ENCODE measurements around the gene FMR1.

Gene FMR1

DNA sequence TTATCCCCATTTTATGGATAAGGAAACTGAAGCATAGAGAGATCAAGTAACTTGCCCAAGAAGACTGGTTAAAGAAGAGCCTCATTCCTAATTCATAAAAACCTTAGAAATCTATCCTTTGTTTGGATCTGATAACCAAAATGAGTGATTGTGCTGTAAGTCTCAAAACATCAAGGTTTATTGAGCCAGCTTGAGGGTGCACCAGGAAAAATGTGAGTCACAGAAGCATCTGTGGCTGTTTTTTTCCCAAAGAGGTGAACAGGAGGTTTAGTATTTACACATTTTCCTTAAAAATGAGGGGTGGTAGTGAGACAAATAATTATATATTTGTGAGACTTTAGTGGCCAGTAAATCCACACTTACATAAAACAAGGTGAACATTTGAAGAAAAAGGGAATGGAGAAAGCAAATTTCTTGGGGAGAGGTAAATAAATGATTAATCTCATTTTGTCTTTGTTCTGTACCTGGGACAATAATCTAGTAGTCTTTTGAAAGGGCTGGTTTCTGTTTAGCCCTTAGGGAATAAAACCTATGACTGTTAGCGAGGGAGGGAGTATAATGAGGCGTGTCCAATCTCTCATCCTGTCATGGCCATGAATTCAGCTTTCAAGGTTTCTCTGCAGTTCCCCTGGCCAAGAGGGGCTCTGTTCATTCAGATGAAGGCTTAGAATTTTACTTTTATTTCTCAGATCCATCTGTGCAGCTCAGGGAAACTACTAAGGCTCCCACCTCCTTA is 12.2 kb upstream of the FMR1 start:
- no peak overlapping the region for H3K4me3 ChIP-seq (ENCODE audit: low read depth, low read length)
- TF ChIP-seq CTCF (IDR thresholded peaks at IDR 0.05; ENCODE audit: low read depth, low read length, missing control alignments) = no peak
- H3K27ac ChIP-seq = no peak overlapping the region
- in situ Hi-C loops (cut with HindIII; ENCODE audit: low pct_ligation_motif_present, low sequenced_read_pairs) = no loop called here
- no peaks in the 10 kb centered on the region for H3K36me3 ChIP-seq (replicated peaks)
- H3K27me3 ChIP-seq (replicated peaks) = no peaks in the 10 kb centered on the region
- DNase-seq = no peak

GRCh38 chrX:147900349-147900748 is 11.4 kb upstream of the FMR1 start:
- Histone ChIP-seq H3K4me3 (ENCODE audit: low read depth, low read length) (no peak overlapping the region), H3K27ac (no peak overlapping the region), H3K36me3 (replicated peaks) (no peaks in the 10 kb centered on the region), H3K27me3 (replicated peaks) (no peaks in the 10 kb centered on the region)
- in situ Hi-C loops (cut with HindIII; ENCODE audit: low pct_ligation_motif_present, low sequenced_read_pairs) = no loop called here
- DNase-seq = no peak
- no peak for TF ChIP-seq CTCF (IDR thresholded peaks at IDR 0.05; ENCODE audit: low read depth, low read length, missing control alignments)

DNA sequence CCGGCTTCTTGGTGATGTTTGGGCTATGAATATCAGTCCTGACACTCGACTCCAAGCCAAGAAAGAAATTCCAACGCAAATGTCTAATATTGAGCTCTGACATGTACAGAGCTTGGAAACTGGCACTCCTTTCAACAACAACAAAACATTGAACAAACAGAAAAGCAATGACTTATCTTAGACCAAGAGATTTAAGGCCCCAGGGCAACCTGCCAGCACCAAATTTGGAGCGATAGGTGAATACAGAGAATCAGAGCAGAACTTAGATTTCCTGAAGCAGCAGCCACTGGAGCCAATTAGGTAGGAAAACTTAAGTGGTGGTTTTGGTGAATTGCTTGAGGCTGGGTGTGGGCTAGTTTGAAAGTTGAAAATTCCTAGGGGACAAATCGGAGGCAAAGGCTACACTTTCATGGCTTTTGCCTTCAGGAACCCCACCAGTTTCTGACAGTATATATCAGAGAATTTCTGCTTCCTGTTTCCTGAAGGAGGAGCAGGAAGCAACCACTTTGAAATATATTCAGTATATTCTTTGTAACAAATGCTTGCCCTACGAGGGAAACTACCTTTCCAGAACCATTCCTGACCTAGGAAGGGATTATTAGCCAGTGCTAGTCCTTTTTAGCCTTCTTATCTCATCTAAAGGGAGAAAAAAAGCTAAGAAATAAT is 10.1 kb upstream of the FMR1 start:
- Histone ChIP-seq H3K27ac (no peak overlapping the region), H3K36me3 (replicated peaks) (no peaks in the 10 kb centered on the region), H3K27me3 (replicated peaks) (no peaks in the 10 kb centered on the region), H3K4me3 (ENCODE audit: low read depth, low read length) (no peak overlapping the region)
- DNase-seq = no peak
- in situ Hi-C loops (cut with HindIII; ENCODE audit: low pct_ligation_motif_present, low sequenced_read_pairs) = no loop called here
- no peak for TF ChIP-seq CTCF (IDR thresholded peaks at IDR 0.05; ENCODE audit: low read depth, low read length, missing control alignments)

GRCh38 chrX:147902270-147902669 is 9.4 kb upstream of the FMR1 start:
- Histone ChIP-seq H3K4me3 (ENCODE audit: low read depth, low read length) (no peak overlapping the region), H3K27me3 (replicated peaks) (no peaks in the 10 kb centered on the region), H3K27ac (no peak overlapping the region), H3K36me3 (replicated peaks) (no peaks in the 10 kb centered on the region)
- no peak for DNase-seq
- in situ Hi-C loops (cut with HindIII; ENCODE audit: low pct_ligation_motif_present, low sequenced_read_pairs) = no loop called here
- TF ChIP-seq CTCF (IDR thresholded peaks at IDR 0.05; ENCODE audit: low read depth, low read length, missing control alignments) = no peak

DNA sequence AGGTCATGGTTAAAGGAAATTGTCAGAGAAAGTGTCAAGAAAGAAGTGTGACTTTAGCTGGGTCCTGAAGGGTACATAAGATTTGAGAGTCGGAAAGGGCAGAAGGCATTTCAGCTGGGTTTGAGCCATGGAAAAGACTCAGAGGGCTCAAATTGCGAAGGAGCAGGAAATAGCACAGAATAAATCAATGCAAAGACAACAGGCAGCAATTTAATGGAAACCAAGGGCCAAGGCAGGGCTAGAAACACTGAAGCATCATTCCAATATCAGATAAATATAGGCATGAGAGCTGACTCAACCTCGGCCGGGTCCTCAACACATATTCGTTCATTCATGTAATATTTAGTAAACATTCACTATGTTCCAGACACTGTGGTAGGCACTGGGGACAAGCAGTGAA is 3.6 kb upstream of the FMR1 start:
- in situ Hi-C loops (cut with HindIII; ENCODE audit: low pct_ligation_motif_present, low sequenced_read_pairs) = no loop called here
- H3K36me3 ChIP-seq (replicated peaks) = no peaks in the 10 kb centered on the region
- H3K27ac ChIP-seq = no peak overlapping the region
- no peak for DNase-seq
- H3K27me3 ChIP-seq (replicated peaks) = no peaks in the 10 kb centered on the region
- TF ChIP-seq CTCF (IDR thresholded peaks at IDR 0.05; ENCODE audit: low read depth, low read length, missing control alignments) = no peak
- no peak overlapping the region for H3K4me3 ChIP-seq (ENCODE audit: low read depth, low read length)

Data from brain microvascular endothelial cell (primary cell).